ENCODE results near the gene PI3. TPM values are rescaled to one million over a fixed set of nuclear protein-coding genes. Genes with fewer than 3 reads are reported as not detected.

Gene PI3
- 2.5 to 3.8 TPM (median 2.9 TPM) in 5 replicates for total RNA-seq (2022; extraction: Qiagen RNA extraction; ENCODE audit: low read depth)

GRCh38 chr20:45174434-45175364 lies at the start of gene PI3:
PI3 (plus strand) TSS chr20:45174902; CDS start chr20:45174923, 21 bp downstream.

GRCh38 chr20:45206725-45207124 lies 32.0 kb downstream of the PI3 start, which contains the start of gene SEMG1:
SEMG1 (plus strand) TSS chr20:45207033; CDS start chr20:45207054, 21 bp downstream.

GRCh38 chr20:45221076-45221475 lies 46.4 kb downstream of the PI3 start, which contains the start of gene SEMG2:
SEMG2 (plus strand) TSS chr20:45221373; CDS start chr20:45221390, 17 bp downstream.

Other genes with a start within 250 kb of the PI3 start
- 39.1 to 43.4 TPM (median 40.9 TPM) in 5 replicates for gene TOMM34, start 214.5 kb upstream of the PI3 start, total RNA-seq (2022; extraction: Qiagen RNA extraction; ENCODE audit: low read depth)
- gene STK4, start 208.4 kb upstream of the PI3 start, total RNA-seq (2022; extraction: Qiagen RNA extraction; ENCODE audit: low read depth) = 10.4 to 16.4 TPM (median 13.1 TPM) in 5 replicates
- not detected in 5 replicates for gene KCNS1, start 73.8 kb upstream of the PI3 start, total RNA-seq (2022; extraction: Qiagen RNA extraction; ENCODE audit: low read depth)
- gene WFDC5, start 59.7 kb upstream of the PI3 start, total RNA-seq (2022; extraction: Qiagen RNA extraction; ENCODE audit: low read depth) = not detected in 5 replicates
- not detected in 5 replicates for gene WFDC12, start 50.4 kb upstream of the PI3 start, total RNA-seq (2022; extraction: Qiagen RNA extraction; ENCODE audit: low read depth)
- not detected in 5 replicates for gene SEMG1, start 32.1 kb downstream of the PI3 start, total RNA-seq (2022; extraction: Qiagen RNA extraction; ENCODE audit: low read depth)
- not detected in 5 replicates for gene SEMG2, start 46.5 kb downstream of the PI3 start, total RNA-seq (2022; extraction: Qiagen RNA extraction; ENCODE audit: low read depth)
- gene SLPI, start 79.7 kb downstream of the PI3 start, total RNA-seq (2022; extraction: Qiagen RNA extraction; ENCODE audit: low read depth) = 8.3 to 13.8 TPM (median 9.4 TPM) in 5 replicates
- not detected in 5 replicates for gene RBPJL, start 131.9 kb downstream of the PI3 start, total RNA-seq (2022; extraction: Qiagen RNA extraction; ENCODE audit: low read depth)
- gene MATN4, start 133.4 kb downstream of the PI3 start, total RNA-seq (2022; extraction: Qiagen RNA extraction; ENCODE audit: low read depth) = 0.13 to 0.19 TPM in 2 of 5 replicates, not detected in the others
- gene SDC4, start 173.5 kb downstream of the PI3 start, total RNA-seq (2022; extraction: Qiagen RNA extraction; ENCODE audit: low read depth) = 103 to 119 TPM (median 118 TPM) in 5 replicates
- gene SYS1, start 188.3 kb downstream of the PI3 start, total RNA-seq (2022; extraction: Qiagen RNA extraction; ENCODE audit: low read depth) = 19.4 to 31.5 TPM (median 30.5 TPM) in 5 replicates
- not detected in 5 replicates for gene TP53TG5, start 203.4 kb downstream of the PI3 start, total RNA-seq (2022; extraction: Qiagen RNA extraction; ENCODE audit: low read depth)
- gene DBNDD2, start 233.4 kb downstream of the PI3 start, total RNA-seq (2022; extraction: Qiagen RNA extraction; ENCODE audit: low read depth) = 25.4 to 28.8 TPM (median 27.3 TPM) in 5 replicates
- gene PIGT, start 241.2 kb downstream of the PI3 start, total RNA-seq (2022; extraction: Qiagen RNA extraction; ENCODE audit: low read depth) = 73.9 to 102 TPM (median 98.5 TPM) in 5 replicates